Measurements from ENCODE around the gene KRT31.

DNA sequence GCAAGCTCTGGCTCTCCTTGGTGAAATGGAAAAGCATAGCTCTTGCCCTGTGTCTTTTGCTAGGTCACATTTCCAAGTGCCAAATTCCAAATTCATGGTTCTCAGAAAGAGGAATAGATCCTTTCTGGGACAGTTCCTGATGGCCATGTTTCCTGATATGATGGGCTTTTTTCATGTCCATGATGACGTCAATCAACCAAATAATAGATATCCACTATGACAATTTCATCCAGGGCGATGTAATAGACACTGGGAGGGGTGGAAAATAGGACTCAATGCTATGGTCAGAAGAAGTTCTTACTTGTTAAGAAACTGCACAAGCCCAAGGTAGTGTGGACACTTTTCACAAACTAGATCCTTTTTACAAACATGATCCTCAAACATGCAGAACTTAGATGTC, 46.2 kb downstream of the KRT31 start:
- TF ChIP-seq TEAD4 (IDR thresholded peaks at IDR 0.05; ENCODE audit: low read depth, low read length) = no peak
- TF ChIP-seq, protein P1, sequence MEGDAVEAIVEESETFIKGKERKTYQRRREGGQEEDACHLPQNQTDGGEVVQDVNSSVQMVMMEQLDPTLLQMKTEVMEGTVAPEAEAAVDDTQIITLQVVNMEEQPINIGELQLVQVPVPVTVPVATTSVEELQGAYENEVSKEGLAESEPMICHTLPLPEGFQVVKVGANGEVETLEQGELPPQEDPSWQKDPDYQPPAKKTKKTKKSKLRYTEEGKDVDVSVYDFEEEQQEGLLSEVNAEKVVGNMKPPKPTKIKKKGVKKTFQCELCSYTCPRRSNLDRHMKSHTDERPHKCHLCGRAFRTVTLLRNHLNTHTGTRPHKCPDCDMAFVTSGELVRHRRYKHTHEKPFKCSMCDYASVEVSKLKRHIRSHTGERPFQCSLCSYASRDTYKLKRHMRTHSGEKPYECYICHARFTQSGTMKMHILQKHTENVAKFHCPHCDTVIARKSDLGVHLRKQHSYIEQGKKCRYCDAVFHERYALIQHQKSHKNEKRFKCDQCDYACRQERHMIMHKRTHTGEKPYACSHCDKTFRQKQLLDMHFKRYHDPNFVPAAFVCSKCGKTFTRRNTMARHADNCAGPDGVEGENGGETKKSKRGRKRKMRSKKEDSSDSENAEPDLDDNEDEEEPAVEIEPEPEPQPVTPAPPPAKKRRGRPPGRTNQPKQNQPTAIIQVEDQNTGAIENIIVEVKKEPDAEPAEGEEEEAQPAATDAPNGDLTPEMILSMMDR (IDR thresholded peaks at IDR 0.05; ENCODE audit: control extremely low read depth in 1 of 3, insufficient read depth in 1 of 3, low read depth in 1 of 3, low read length in 3 of 3) = no peak
- TF ChIP-seq NANOG (IDR thresholded peaks at IDR 0.05; ENCODE audit: insufficient read depth, low read depth, low read length, poor library complexity, severe bottlenecking) = no peak
- TF ChIP-seq MAFK (IDR thresholded peaks at IDR 0.05; ENCODE audit: low read depth, low read length) = no peak
- TF ChIP-seq, protein P2, sequence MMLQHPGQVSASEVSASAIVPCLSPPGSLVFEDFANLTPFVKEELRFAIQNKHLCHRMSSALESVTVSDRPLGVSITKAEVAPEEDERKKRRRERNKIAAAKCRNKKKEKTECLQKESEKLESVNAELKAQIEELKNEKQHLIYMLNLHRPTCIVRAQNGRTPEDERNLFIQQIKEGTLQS (IDR thresholded peaks at IDR 0.05; ENCODE audit: insufficient read depth, low read depth, low read length) = no peak
- no peak for TF ChIP-seq SIX5 (IDR thresholded peaks at IDR 0.05; ENCODE audit: low read depth, low read length)
- TF ChIP-seq POLR2A (IDR thresholded peaks at IDR 0.05; ENCODE audit: control extremely low read depth in 1 of 2, low read depth in 2 of 2, low read length in 2 of 2) = no peak
- TF ChIP-seq, protein P3, sequence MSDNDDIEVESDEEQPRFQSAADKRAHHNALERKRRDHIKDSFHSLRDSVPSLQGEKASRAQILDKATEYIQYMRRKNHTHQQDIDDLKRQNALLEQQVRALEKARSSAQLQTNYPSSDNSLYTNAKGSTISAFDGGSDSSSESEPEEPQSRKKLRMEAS (IDR thresholded peaks at IDR 0.05) = no peak
- no peak for TF ChIP-seq JUN (IDR thresholded peaks at IDR 0.05; ENCODE audit: low read depth, low read length)
- TF ChIP-seq BRCA1 (IDR thresholded peaks at IDR 0.05; ENCODE audit: low read depth, low read length) = no peak
- no peak for TF ChIP-seq SIN3A (conservative IDR thresholded peaks at IDR 0.05 in 1 of 2, IDR thresholded peaks at IDR 0.05 in 1 of 2; ENCODE audit: low read depth in 1 of 2, low read length in 2 of 2)
